GM19467 (cell line): ENCODE results near the gene PTPRN2.

Experiments
- ATAC-seq: cut with Tn5 transposase; IDR thresholded peaks from one replicate; pipeline ENCODE4 v1.9.1; 2021; ENCODE audit warnings: mild to moderate bottlenecking, moderate library complexity; ENCODE audit not compliant: unreplicated experiment

PTPRN2 gene

DNA sequence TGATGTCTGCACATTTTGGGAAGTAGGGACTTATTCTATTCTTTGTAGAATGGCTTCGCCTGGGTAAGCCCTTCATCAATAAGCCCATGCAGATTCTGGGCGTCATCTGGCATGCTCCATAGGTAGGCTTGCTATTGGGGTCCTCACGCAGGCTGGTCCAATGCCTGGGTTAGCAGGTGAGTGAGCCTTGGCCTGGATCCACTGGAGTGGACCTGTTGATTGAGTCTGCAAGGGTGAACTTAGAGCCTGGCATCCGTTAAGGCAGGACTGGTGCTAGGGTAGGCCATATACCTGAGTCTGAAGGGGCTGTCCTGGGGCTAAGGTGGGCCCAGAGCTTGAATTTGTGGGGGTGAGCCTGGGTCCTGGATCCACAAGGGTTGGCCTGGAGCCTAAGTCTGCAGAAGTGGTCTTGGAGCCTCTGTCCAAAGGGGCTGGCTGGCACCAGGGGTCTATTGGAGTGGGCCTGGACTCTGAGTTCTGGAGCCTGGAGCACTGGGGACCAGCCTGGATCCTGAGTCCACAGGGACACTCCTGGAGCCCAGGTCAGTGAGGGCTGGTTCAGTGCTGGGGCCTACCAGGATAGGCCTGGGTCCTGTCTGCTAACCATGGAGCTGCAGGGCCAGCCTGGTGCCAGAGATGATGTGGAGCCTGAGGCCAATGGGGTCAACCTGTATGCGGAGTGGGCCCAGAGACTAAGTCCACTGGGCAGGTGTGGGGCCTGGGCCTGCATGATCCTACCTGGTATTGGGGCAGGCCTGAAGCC is 297.7 kb downstream of the PTPRN2 start:
- ATAC-seq = no peak

DNA sequence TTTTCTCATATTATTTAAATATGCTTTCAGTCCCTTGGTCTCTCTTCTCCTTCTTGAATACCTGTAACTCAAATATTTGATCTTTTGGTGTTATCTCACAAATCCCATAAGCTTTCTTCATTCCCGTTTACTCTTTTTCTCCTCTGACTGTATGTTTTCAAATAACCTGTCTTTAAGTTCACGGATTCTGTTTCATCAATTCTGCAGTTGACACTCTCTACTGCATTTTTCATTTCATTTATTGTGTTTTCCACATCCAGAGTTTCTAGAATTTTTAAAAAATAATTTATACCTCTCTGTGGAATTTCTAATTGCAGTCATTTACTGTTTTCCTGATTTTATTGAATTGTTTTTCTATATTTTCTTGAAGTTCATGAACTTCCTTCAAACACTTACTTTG is 298.4 kb downstream of the PTPRN2 start:
- no peak for ATAC-seq

DNA sequence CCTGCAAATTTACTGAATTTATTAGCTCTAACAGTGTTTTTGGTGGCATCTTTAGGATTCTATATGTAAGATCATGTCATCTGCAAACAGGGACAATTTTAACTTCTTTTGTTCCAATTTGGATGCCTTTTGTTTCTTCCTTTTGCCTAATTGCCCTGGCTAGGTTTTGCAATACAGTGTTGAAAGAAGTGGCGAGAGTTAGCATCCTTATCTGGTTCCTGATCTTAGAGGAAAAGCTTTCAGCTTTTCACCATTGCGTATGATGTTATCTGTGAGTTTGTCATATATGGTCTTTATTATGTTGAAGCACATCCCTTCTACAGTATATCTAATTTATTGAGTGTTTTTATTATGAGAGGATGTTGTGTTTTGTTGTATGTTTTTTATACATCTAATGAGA is 301.4 kb downstream of the PTPRN2 start:
- no peak for ATAC-seq

DNA sequence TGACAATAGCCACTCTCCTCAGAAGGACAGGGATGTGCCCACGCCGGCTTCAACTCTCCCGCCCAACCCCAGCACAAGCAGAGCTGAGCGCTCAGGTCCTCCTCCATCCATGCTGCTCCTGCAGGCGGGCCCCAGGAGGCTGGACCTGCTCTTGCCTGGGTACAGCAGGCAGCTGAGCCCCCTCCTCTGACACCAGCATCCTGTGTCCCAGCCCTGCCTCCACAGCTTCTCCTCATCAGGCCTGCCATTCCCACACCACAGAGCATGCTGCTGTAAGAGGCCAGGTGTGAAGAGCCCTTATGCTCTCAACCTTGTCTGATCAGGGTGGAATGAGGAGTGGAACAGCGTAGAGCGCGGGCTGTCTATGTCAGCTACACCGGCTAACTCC is 302.2 kb downstream of the PTPRN2 start:
- no peak for ATAC-seq

DNA sequence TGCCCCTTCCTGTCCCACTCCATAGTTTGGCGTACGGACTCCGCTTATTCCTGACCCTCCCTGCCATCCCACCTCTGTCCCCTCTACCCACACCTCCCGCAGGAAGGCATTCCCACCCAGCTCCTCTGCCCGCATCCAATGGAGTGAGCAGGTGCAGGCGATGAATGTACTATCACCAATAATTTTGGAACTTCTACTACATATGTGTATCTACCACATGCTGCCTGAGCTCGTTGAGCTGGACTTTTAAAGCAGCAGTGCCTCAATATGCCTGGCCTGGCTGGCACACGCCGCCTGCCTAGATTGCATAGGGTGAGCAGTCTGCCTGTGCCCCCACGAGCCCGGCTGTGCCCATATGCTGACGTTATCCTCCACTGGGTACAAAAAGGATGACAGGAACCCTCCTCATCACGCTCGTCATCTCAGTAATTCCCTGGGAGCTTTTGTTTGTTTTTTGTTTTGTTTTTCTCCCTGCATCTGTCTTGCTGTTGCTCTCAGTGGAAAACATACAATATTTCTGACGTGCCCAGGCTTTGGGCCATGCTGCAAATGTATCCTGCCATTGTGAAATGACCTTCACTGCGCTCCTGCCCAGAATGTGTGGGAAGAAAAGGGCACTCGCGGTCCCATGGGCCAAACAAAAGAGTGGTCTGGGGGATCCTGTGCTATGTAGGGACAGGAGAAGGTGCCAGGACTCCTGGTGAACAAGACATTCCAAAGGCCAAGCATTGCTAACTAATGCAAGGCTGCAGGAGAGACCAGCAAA is 302.8 kb downstream of the PTPRN2 start:
- ATAC-seq = no peak

DNA sequence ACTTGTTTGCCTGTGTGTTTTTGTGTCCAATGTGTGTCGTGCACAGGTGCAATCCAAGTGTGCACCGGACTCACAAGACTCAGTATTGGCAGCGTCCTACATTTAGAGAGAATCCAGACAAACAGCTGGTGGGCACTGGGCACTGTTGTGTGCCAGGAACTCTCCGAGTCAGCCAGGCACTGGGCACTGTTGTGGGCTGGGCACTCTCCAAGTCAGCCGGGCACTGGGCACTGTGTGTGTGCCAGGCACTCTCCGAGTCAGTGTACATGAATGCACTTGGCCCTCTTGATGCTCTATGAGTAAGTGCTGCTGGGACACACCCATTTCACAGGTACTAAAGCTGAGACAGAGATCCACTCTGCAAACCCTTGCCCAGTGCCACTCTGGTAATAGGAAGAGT is 303.5 kb downstream of the PTPRN2 start:
- no peak for ATAC-seq

DNA sequence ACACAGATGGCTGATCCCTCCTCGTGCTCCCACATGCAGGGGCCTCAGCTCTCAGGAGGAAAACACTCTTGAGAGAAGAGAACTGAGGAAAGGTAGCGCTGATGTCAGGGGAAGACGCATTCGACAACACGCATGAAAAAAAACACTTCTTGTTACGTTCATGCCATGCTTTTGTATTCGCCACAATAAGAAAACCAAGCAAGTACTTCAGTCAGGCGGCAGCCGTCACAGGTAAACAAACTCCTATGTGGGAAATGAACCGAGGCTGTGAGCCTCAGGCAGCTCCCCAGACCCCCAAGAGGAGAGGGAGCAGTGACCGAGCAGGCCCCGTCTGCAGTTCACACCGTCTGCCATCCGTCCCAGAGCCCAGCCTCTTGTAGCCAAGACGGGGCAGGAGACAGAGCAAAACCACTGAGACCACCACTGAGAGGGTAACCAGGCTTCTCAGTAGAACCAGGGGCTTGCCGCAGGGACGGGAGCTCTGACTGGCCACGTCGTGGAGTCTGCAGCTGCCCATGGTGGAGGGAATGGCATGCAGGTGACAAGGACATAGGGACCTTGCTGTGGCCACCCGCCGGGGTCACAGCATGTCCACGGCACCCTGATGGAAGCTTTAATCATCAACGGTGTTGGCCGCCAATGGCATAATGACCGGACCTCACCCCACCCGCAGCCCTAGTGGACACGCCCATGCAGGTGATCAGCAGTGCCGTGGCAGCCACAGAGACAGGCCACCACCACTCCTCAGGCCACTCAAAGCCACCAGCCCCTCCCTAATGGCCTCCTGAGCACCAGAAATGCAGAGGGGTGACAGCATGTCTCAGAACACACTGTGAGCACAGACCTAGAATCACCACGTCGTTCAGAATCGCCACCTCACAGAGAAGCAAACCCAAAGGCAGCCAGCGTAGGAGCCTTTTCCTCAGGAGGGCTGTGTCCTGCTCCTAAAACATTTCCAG is 304.3 kb downstream of the PTPRN2 start:
- no peak for ATAC-seq

DNA sequence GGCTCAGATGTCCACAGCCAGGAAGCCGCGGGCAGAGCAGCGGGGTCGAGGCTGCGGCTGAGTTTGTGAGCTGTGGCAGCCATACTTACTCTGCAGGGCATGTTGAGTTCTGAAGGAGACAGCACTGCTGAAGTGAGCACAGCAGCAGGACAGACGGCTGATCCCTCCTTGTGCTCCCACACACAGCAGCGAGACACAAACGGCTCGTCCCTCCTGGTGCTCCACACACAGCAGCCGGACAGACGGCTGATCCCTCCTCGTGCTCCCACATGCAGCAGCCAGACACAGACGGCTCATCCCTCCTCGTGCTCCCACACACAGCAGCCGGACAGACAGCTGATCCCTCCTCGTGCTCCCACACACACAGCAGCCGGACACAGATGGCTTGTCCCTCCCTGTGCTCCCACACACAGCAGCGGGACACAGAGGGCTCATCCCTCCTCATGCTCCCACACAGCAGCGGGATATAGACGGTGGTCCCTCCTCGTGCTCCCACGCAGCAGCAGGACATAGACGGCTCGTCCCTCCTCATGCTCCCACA is 305.1 kb downstream of the PTPRN2 start:
- no peak for ATAC-seq

DNA sequence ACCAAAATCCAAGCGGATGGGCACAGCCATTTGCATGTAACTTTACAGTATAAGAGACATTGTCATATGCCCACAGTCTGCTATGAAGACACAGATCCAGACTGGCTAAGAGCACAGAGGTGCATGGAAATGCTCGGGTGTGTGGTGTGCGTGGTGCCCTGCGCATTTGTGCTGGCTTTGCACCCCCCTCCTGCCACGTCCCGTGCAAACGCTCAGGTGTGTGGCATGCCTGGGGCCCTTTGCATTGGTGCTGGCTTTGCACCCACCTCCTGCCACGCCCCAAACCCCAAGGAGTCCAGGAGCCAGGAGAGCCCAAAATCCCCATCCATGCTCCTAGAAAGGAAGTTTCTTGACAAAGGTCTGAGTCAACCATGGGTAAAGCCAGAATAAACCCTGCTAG is 306.2 kb downstream of the PTPRN2 start:
- no peak for ATAC-seq

DNA sequence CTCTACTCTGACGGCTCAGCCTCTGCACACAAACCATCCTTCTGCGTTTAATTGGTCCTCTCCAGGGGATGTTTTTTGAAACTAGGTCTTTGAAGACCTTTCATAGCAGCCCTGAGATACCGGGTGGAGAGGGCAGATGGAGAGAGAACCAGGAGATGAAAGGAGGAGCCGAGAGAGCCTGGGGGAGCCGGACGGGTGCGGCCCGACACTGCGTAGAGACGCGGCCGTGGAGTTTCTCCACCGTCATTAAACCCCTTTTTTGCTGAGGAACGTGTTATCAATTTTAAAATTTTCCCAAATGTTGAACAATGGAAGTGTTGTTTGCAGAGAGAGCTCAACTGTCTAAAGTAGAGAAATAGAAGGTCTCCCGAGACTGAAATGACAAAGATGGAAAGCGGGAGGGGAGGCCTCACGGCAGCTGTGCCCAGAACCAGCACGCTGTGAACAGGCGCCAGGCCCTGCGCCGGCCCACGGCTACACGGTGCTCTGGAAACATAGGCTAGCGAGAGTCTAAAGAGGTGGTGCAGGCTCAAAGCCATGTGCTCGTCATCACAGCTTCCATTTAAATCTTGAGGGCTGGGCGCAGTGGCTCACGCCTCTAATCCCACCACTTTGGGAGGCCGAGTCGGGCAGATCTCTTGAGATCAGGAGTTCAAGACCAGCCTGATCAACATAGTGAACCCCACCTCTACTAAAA is 307.0 kb downstream of the PTPRN2 start:
- no peak for ATAC-seq

DNA sequence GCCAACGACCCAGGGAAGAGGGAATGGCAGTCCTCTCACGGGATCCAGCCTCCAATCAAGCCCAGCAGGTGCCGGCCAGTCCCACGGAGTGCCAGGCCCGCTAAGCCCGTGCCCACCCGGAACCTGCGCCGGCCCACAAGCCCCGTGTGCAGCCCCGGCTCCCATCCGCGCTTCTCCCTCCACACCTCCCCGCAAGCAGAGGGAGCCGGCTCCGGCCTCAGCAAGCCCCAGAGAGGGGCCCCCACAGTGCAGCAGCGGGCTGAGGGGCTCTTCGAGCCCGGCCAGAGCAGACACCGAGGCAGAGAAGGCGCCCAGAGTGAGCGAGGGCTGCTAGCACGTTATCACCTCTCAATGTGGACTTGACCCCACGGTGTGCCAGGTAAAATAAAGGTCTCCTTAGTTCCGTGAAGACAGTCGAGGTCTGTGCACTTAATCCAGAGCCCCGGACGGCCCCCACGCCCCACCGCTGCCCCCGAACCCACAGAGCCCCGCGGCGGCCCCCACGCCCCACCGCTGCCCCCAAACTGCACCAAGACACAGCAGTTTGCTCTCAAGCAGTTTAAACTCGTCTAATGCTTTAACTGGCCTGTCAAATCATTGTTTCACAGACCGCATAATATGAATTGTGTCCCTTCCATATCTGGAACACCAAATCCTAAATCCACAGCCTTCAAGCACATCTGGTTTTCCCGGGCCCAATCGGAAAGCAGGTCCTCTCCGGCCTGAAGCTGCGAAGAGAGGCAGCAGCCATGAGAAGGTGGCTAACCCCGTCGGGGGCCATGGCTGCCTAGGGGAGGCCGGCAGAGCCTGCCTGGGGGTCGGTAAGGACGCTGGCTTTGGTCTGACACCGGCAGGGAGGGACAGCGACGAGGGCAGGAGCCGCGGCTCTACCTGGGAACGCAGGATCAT is 307.8 kb downstream of the PTPRN2 start:
- no peak for ATAC-seq

DNA sequence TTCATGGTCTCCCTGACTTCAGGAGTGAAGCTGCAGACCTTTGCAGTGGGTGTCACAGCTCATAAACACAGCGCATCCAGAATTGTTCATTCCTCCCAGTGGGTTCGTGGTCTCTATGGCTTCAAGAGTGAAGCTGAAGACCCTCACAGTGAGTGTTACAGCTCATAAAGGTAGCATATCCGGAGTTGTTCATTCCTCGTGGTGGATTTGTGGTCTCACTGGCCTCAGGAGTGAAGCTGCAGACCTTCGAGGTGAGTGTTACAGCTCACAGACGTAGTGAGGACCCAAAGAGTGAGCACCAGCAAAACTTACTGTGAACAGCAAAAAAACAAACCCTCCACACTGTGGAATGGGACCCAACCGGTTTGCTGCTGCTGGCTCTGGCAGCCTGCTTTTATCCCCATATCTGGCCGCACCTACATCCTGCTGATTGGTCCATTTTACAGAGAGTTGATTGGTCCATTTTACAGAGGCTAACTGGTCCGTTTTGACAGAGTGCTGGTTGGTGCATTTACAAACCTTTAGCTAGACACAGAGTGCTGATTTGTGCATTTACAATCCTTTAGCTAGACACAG is 308.8 kb downstream of the PTPRN2 start:
- no peak for ATAC-seq

DNA sequence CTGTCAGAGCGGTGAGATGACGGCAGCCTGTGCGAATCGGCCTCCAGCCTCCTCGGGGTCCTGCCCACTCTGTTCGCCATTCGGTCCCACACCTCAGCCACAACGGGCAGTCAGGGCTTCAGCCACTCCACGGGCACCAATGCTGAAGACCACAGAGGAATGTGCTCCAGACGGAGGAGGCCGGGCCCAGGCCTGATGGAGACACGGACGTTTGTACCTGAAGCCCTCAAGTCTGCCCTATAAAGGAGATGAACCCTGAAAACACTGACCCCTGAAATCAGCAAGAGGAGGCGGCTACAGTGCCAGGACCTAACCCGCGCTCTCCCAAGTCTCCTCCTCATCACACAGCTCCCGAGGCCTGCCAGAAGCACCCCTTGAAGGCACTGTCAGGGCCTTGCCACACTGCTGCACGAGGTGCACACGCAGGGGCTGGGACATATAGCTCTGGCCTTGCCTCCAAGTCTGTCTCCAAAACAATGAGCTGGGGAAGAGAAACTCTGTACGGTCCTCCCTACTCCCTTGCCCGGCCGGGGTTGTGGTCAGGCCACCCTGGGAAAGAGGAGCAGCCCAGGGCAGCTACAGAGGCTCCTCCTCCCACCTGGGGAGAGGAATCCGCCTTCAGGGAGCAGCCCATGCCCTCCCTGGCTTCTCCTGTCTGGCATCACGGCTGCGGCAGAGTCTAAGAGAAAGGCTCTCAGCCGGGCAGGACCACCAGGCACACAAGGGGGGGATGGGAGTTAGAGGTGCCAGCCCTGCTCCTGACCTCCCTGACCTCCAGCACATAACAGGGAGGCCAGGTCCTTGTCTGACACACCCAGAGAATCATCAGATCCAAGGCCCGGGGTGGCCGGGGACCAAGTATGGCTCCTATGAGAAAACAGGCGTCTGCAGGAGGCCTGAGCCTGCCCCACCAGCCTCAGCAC is 310.1 kb downstream of the PTPRN2 start:
- no peak for ATAC-seq

DNA sequence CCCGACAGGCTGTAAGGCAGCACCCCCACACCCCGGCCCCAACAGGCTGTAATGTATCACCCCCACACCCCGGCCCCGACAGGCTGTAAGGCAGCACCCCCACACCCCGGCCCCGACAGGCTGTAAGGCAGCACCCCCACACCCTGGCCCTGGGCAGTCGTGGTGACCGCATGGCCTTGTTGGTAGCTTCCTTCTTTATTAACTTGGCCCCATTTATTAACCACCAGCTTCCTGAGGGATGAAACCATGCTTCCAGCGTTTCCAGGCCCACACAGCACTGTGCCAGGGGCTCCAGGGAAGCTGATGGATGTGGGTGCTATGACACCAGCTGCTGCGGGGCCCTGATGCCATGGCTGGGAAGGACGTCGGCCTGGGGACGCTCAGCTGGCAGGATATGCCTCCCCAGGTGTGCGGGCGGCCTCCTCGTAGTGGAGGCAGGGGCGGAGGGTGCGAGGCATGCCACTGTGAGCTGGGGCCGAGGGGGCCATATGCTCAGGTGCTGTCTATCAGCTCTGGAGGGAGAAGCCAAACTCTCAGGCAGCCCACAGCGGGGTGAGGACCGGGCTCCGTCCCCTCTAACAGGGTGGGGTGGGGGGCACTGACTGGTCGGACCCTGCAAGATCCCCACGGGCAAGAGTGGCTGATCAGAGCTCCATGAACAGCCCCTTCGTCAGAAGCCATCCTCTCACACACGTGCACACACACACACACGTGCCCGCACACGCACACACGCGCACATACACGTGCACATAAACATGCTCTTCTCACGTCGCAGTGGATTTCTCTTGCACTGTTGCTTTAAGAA is 311.0 kb downstream of the PTPRN2 start:
- no peak for ATAC-seq

DNA sequence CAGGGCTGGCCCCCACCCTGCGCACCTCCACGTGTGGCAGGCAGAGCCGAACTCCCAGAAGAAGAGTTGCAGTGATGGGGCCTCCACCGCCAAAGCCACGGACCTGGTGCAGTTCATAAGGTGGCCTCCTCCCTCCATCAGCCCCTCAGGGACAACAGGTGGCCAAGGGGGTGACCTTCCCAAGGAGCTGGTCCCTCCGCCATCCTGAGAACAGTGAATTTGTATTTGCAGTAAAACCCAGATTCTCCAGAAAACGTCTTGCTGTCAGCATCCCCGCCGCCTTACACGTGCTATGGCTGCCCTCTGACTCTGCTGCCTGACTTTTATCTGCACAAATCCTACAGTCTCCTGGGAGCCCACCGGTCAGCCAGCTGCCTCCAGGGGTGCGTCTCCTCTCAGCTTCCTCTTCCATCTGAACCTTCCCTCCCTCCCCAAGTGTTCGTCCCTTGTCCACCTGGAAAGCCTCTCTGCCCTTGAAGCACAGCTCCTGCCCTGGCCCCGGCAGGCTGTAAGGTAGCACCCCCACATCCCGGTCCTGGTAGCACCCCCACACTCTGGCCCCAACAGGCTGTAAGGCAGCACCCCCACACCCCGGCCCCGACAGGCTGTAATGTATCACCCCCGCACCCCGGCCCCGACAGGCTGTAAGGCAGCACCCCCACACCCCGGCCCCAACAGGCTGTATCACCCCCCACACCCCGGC is 311.8 kb downstream of the PTPRN2 start:
- ATAC-seq = no peak

DNA sequence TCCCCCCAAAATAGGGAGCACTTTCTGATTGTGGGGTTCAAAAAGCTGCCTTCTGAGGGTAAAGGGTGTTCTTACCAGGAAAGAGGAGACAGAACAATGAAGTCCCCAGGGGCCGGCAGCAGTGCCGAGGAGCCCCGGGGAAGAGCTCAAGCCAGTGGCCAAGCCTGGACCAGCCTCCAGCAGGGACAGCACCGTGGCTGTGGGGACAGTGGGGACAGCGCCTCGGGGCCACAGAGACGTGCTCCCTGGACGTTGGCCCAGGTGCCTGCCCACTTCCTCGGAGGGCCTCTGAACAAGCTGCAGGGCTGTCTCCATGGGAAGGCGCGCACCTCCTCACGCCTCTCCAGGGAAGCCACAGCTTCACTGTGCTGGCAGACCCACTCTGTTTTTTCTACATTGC is 312.6 kb downstream of the PTPRN2 start:
- ATAC-seq = no peak

DNA sequence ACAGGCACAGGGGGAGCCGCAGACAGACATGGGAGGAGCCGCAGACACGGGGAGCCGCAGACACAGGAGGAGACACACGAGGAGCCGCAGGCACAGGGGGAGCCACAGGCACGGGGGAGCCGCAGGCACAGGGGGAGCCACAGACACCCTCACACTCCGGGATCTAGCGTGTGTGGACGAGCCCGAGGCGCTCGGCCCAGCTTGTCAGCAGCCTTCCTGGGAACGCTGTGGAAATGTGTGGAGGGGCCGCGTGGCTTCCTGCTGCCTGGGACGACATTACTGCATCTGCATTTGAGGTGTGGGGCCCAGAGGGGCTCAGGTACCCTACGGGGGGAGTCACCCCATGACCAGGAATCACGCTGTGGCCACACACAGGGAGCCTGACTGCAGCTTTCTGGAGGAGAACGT is 313.2 kb downstream of the PTPRN2 start:
- no peak for ATAC-seq
